ENCODE measurements around the gene KLK3. TPM values are rescaled to one million over a fixed set of nuclear protein-coding genes. Genes with fewer than 3 reads are reported as not detected.

Gene KLK3
- total RNA-seq, 4 donors from 2014 or later: not detected

DNA sequence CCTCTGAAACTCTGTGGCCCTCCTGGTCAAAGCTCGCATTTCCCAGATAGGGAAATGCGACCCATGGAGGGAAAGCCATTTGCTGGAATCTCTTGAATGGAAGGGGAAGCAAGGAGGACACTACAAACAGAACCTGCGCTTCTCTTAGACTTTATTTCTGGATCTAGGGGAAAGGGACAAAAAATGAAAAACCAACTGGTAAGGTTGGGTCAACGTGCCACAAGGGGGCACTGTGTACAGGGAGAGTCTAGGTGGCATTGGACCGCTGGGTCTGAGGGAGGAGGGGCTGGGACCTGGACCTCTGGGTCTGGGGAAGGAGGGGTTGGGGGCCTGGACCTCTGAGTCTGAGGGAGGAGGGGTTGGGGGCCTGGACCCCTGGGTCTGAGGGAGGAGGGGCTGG lies 51.5 kb downstream of the KLK3 start:
- TF ChIP-seq, protein P1, sequence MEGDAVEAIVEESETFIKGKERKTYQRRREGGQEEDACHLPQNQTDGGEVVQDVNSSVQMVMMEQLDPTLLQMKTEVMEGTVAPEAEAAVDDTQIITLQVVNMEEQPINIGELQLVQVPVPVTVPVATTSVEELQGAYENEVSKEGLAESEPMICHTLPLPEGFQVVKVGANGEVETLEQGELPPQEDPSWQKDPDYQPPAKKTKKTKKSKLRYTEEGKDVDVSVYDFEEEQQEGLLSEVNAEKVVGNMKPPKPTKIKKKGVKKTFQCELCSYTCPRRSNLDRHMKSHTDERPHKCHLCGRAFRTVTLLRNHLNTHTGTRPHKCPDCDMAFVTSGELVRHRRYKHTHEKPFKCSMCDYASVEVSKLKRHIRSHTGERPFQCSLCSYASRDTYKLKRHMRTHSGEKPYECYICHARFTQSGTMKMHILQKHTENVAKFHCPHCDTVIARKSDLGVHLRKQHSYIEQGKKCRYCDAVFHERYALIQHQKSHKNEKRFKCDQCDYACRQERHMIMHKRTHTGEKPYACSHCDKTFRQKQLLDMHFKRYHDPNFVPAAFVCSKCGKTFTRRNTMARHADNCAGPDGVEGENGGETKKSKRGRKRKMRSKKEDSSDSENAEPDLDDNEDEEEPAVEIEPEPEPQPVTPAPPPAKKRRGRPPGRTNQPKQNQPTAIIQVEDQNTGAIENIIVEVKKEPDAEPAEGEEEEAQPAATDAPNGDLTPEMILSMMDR (IDR thresholded peaks at IDR 0.05; ENCODE audit: low read depth): no peak

- TF ChIP-seq, protein P1 (IDR thresholded peaks at IDR 0.05; ENCODE audit: low read depth): no peak
These were observed 53.6 kb downstream of the KLK3 start for GRCh38 chr19:50908336-50908735.

DNA sequence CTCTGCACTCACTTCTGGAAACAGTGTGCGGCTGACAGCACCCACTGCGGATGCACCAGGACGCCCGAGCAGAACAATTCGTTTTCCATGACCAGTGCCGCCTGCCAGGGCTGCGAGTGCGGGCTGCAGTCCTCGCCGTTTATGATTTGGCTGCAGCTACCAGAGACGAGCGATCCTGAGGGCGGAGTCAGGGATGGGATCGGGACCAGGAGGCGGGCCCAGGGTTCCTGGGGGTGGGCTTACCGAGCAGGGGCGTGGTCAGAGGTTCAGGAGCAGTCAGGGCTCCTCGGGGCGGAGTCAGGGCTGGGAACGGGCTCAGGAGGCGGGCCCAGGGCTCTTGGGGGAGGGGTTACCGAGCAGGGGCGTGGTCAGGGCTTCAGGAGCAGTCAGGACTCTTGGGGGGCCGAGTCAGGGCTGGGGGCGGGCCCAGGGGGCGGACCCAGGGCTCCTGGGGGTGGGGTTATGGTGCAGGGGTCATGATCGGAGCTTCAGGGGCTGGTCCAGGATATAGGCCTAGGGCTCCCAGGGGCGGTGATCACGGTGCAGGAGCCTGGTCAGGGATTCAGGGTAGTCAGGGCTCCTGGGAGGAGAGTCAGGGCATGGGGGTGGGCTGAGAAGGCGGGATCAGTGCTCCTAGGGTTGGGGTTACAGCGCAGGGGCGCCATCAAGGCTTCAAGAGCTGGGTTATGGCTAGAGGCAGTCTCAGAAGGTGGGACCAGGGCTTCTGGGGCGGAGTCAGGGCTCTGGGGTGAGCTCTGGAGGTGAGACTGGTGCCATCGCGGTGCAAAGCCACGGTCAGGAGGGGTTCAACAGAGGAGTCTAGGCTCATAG lies 54.7 kb downstream of the KLK3 start:
- TF ChIP-seq, protein P1 (IDR thresholded peaks at IDR 0.05; ENCODE audit: low read depth): no peak

Other genes with a start within 250 kb of the KLK3 start
- not detected for gene SYT3, start 215.0 kb upstream of the KLK3 start, total RNA-seq
- 1 to 10 TPM in 1 of 4 donors, not detected in 3; 1.9 TPM for gene C19orf81, start 205.5 kb upstream of the KLK3 start, total RNA-seq
- 1 to 10 TPM in 1 of 4 donors, not detected in 3; 1.0 TPM for gene SHANK1, start 135.1 kb upstream of the KLK3 start, total RNA-seq
- gene CLEC11A, start 131.6 kb upstream of the KLK3 start, total RNA-seq: 10 to 100 TPM in 2 of 4 donors, 1 to 10 TPM in 2; 4.1 to 23.5 (median 9.6) TPM
- not detected for gene GPR32, start 84.5 kb upstream of the KLK3 start, total RNA-seq
- not detected for gene ACP4, start 64.5 kb upstream of the KLK3 start, total RNA-seq
- gene KLK1, start 31.1 kb upstream of the KLK3 start, total RNA-seq: under 1 TPM in 1 of 4 donors, not detected in 3; 0.68 TPM
- gene KLK15, start 21.3 kb upstream of the KLK3 start, total RNA-seq: not detected
- gene KLK2, start 18.5 kb downstream of the KLK3 start, total RNA-seq: under 1 TPM in 1 of 4 donors, not detected in 3; 0.44 TPM
- not detected for gene KLK4, start 56.5 kb downstream of the KLK3 start, total RNA-seq
- not detected for gene KLK5, start 98.1 kb downstream of the KLK3 start, total RNA-seq
- not detected for gene KLK6, start 114.7 kb downstream of the KLK3 start, total RNA-seq
- gene KLK7, start 129.0 kb downstream of the KLK3 start, total RNA-seq: 1 to 10 TPM in 1 of 4 donors, not detected in 3; 1.5 TPM
- not detected for gene KLK8, start 146.7 kb downstream of the KLK3 start, total RNA-seq
- gene KLK10, start 164.8 kb downstream of the KLK3 start, total RNA-seq: 1 to 10 TPM in 1 of 4 donors, not detected in 3; 1.0 TPM
- not detected for gene KLK11, start 171.7 kb downstream of the KLK3 start, total RNA-seq
- gene KLK12, start 180.1 kb downstream of the KLK3 start, total RNA-seq: not detected
- gene KLK13, start 210.2 kb downstream of the KLK3 start, total RNA-seq: not detected
- not detected for gene KLK14, start 228.0 kb downstream of the KLK3 start, total RNA-seq